Tibial artery (tissue), 4 donors: Measurements from ENCODE around the gene P2RX4.

Experiments
- DNase-seq, 2 donors: peaks; one replicate each; pipeline ENCODE4 v3.0.0-alpha.2; 2019
- H3K27ac ChIP-seq, 2 donors: fragments of 200-600 bp; sonication (generic) in 1 of 2; 1 replicate in 1 of 2; 2 replicates in 1 of 2; pipeline ENCODE4 v1.5.1; 2018 to 2019; ENCODE audit warnings: mild to moderate bottlenecking in 1 of 2
- H3K27me3 ChIP-seq, 2 donors: fragments of 200-600 bp; sonication (generic) in 1 of 2; one replicate each; pipeline versions ENCODE4 v1.5.1 to v1.6.0; 2016 to 2019
- H3K36me3 ChIP-seq, 3 donors: fragments of 200-600 bp; sonication (generic) in 2 of 3; one replicate each; pipeline ENCODE4 v1.5.1; 2016 to 2019; ENCODE audit warnings: mild to moderate bottlenecking in 2 of 3
- H3K4me1 ChIP-seq, 4 donors: fragments of 200-600 bp; sonication (generic) in 2 of 4; 1 replicate in 3 of 4; 2 replicates in 1 of 4; pipeline ENCODE4 v1.5.1; 2016 to 2019
- H3K4me3 ChIP-seq, 2 donors: fragments of 200-600 bp; sonication (generic) in 1 of 2; 1 replicate in 1 of 2; 2 replicates in 1 of 2; pipeline ENCODE4 v1.5.1; 2018 to 2019; ENCODE audit warnings: mild to moderate bottlenecking in 2 of 2
- H3K9me3 ChIP-seq, 3 donors: fragments of 200-600 bp; sonication (generic) in 1 of 3; one replicate each; pipeline ENCODE4 v1.5.1; 2016 to 2019
- CTCF ChIP-seq, 2 experiments: fragments of 200-600 bp in 1 of 2; fragments of 450-650 bp in 1 of 2; IDR thresholded peaks; one replicate each; pipeline ENCODE4 v1.5.1; 2017 to 2019; ENCODE audit warnings: antibody characterized with exemption in 2 of 2, mild to moderate bottlenecking in 1 of 2, moderate library complexity in 1 of 2
- intact Hi-C: fragments of 100-400 bp; cut with DNase I; formaldehyde crosslinking; loops from one replicate; pipeline ENCODE4 v1.15.0; 2023; ENCODE audit warnings: low total_unique reads

Gene P2RX4

DNA sequence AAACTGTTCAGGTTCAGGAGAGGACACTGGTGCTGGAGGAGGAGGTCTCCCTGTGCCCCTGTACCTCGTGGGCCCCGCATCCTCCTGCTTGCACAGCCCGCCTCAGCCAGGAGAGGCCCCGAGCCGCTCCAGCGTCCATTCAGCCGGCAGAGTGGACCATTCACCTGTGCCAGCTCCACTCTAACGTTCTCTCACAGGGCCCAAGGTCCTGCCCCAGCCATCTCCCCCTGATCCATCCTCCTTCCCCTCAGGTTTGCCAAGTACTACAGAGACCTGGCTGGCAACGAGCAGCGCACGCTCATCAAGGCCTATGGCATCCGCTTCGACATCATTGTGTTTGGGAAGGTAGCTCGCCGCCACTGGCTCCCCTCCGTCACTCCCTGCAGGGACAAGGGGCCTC, 22.2 kb downstream of the P2RX4 start:
- H3K27ac ChIP-seq, result no peak overlapping the region
- no peak for DNase-seq
- H3K4me3 ChIP-seq, result no peak overlapping the region
- peaks cover 0 to 6% (median 3%) of the 10 kb centered on the region in 4 donors for H3K4me1 ChIP-seq
- TF ChIP-seq CTCF (IDR thresholded peaks at IDR 0.05), result no peak
- H3K36me3 ChIP-seq, result peaks cover 18 to 68% (median 42%) of the 10 kb centered on the region in 3 donors
- H3K27me3 ChIP-seq, result no peaks in the 10 kb centered on the region
- intact Hi-C loops, result no loop called here
- no peaks in the 10 kb centered on the region for H3K9me3 ChIP-seq

DNA sequence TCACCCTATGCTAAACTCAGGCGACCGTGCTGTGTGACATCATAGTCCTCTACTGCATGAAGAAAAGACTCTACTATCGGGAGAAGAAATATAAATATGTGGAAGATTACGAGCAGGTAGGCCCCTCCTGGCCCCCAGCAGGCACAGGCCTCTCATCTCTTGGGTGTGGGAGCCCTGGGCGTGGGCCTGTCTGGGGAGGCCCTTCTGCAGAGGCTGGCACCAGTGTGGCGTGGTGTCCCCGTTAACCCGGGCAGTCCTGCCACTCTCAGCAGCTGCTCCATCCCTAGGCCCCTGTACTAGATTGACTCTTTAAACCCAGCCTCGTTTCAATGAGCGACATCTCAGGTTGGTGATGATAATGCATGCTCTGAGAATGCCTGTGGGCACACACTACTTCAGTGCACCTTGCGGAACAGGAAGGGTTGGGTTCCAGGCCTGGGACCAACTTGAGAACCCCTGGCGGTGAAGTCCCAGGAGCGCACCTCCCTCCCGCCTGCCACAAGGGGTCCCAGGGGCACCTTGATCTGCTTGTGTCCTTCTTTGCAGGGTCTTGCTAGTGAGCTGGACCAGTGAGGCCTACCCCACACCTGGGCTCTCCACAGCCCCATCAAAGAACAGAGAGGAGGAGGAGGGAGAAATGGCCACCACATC, 23.2 kb downstream of the P2RX4 start:
- TF ChIP-seq CTCF (IDR thresholded peaks at IDR 0.05), result no peak
- H3K36me3 ChIP-seq, result peaks cover 18 to 72% (median 44%) of the 10 kb centered on the region in 3 donors
- intact Hi-C loops, result no loop called here
- no peaks in the 10 kb centered on the region for H3K9me3 ChIP-seq
- peaks cover 0 to 8% (median 5%) of the 10 kb centered on the region in 4 donors for H3K4me1 ChIP-seq
- H3K4me3 ChIP-seq, result no peak overlapping the region
- DNase-seq, result no peak
- H3K27ac ChIP-seq, result no peak overlapping the region
- H3K27me3 ChIP-seq, result no peaks in the 10 kb centered on the region

DNA sequence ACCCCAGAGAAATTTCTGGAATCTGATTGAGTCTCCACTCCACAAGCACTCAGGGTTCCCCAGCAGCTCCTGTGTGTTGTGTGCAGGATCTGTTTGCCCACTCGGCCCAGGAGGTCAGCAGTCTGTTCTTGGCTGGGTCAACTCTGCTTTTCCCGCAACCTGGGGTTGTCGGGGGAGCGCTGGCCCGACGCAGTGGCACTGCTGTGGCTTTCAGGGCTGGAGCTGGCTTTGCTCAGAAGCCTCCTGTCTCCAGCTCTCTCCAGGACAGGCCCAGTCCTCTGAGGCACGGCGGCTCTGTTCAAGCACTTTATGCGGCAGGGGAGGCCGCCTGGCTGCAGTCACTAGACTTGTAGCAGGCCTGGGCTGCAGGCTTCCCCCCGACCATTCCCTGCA, 23.7 kb downstream of the P2RX4 start:
- no peak for TF ChIP-seq CTCF (IDR thresholded peaks at IDR 0.05)
- intact Hi-C loops, result no loop called here
- no peak overlapping the region for H3K27ac ChIP-seq
- H3K27me3 ChIP-seq, result no peaks in the 10 kb centered on the region
- no peak overlapping the region for H3K4me3 ChIP-seq
- H3K4me1 ChIP-seq, result peaks cover 0 to 8% (median 5%) of the 10 kb centered on the region in 4 donors
- H3K36me3 ChIP-seq, result peaks cover 16 to 71% (median 43%) of the 10 kb centered on the region in 3 donors
- no peaks in the 10 kb centered on the region for H3K9me3 ChIP-seq
- no peak for DNase-seq

GRCh38 chr12:121236776-121237175, 26.8 kb downstream of the P2RX4 start:
- peaks cover 11 to 59% (median 33%) of the 10 kb centered on the region in 3 donors for H3K36me3 ChIP-seq

GRCh38 chr12:121237415-121237814, 27.5 kb downstream of the P2RX4 start:
- intact Hi-C loops, result no loop called here
- no peak for DNase-seq
- Histone ChIP-seq H3K36me3 (peaks cover 11 to 54% (median 31%) of the 10 kb centered on the region in 3 donors), H3K27me3 (no peaks in the 10 kb centered on the region), H3K9me3 (no peaks in the 10 kb centered on the region), H3K4me1 (peaks cover 0 to 25% (median 18%) of the 10 kb centered on the region in 4 donors), H3K4me3 (no peak overlapping the region), H3K27ac (no peak overlapping the region)
- no peak for TF ChIP-seq CTCF (IDR thresholded peaks at IDR 0.05)

More at GRCh38 chr12:121236776-121237175, 26.8 kb downstream of the P2RX4 start:
- no peak for DNase-seq
- intact Hi-C loops, result no loop called here
- no peak overlapping the region for H3K27ac ChIP-seq
- H3K4me3 ChIP-seq, result no peak overlapping the region
- no peaks in the 10 kb centered on the region for H3K27me3 ChIP-seq
- no peak for TF ChIP-seq CTCF (IDR thresholded peaks at IDR 0.05)
- peaks cover 0 to 25% (median 18%) of the 10 kb centered on the region in 4 donors for H3K4me1 ChIP-seq
- no peaks in the 10 kb centered on the region for H3K9me3 ChIP-seq
